IMR-90 (cell line): Measurements from ENCODE around the gene CUL3. TPM values are rescaled to one million over a fixed set of nuclear protein-coding genes. Genes with fewer than 3 reads are reported as not detected.

ENCODE experiments used
- ATAC-seq: fragments of 200-7000 bp; cut with Tn5 transposase; 2 replicates; pipeline ENCODE4 v1.9.1; 2020; ENCODE audit warnings: low read depth, mild to moderate bottlenecking, moderate library complexity
- BruUV-seq: library from RNA; stranded (reverse); fragments of 400-500 nt; replicated peaks from 2 replicates; lab custom pipeline; 2021; lab: Mats Ljungman, UMichigan
- CTCF ChIA-PET: fragments of 300-600 bp; formaldehyde crosslinking; extraction: SDS; loops from one replicate; lab custom pipeline; 2021; ENCODE audit warnings: antibody characterized with exemption; lab: Yijun Ruan, JAX
- POLR2A ChIA-PET: fragments of 300-600 bp; sonication (Branson Sonifier 250); formaldehyde crosslinking; loops from one replicate; lab custom pipeline; 2022; ENCODE audit warnings: antibody characterized with exemption; ENCODE audit not compliant: unreplicated experiment; lab: Charles Lee
- DNase-seq: peaks from one replicate; pipeline ENCODE4 v3.0.0; 2013
- H2AFZ ChIP-seq: replicated peaks from 2 replicates; pipeline ENCODE3; 2013; ENCODE audit warnings: low read length, mild to moderate bottlenecking; ENCODE audit not compliant: poor library complexity
- H2AK5ac ChIP-seq: 2 replicates; pipeline ENCODE4 v1.6.1; 2013; ENCODE audit warnings: low read depth, low read length, inconsistent platforms
- H2AK9ac ChIP-seq: replicated peaks from 2 replicates; pipeline ENCODE3; 2013; ENCODE audit warnings: mild to moderate bottlenecking, low read depth, low read length, moderate library complexity; ENCODE audit not compliant: poor library complexity
- H2BK120ac ChIP-seq: 2 replicates; pipeline ENCODE4 v1.6.1; 2013; ENCODE audit warnings: low read depth, low read length, inconsistent platforms
- H2BK15ac ChIP-seq: 3 replicates; pipeline ENCODE4 v1.6.1; 2013; ENCODE audit warnings: low read depth, low read length, inconsistent platforms
- H2BK20ac ChIP-seq: 2 replicates; pipeline ENCODE4 v1.6.1; 2013; ENCODE audit warnings: low read depth, mild to moderate bottlenecking, inconsistent platforms, low read length, moderate library complexity
- H2BK5ac ChIP-seq: 2 replicates; pipeline ENCODE4 v1.6.1; 2013; ENCODE audit warnings: mild to moderate bottlenecking, low read depth, low read length, inconsistent platforms; ENCODE audit not compliant: poor library complexity, severe bottlenecking
- H3K14ac ChIP-seq: replicated peaks from 2 replicates; pipeline ENCODE4 v1.6.1; 2013; ENCODE audit warnings: low read depth, low read length, inconsistent platforms
- H3K18ac ChIP-seq: 2 replicates; pipeline ENCODE4 v1.6.1; 2013; ENCODE audit warnings: low read depth, low read length, control low read depth
- H3K23ac ChIP-seq: 2 replicates; pipeline ENCODE4 v1.6.1; 2013; ENCODE audit warnings: low read depth, low read length, inconsistent platforms
- H3K27ac ChIP-seq: 2 replicates; pipeline ENCODE4 v1.5.1; 2013; ENCODE audit warnings: mild to moderate bottlenecking, control low read depth, low read length; ENCODE audit not compliant: insufficient read depth
- H3K27me3 ChIP-seq: 2 replicates; pipeline ENCODE4 v1.6.1; 2013; ENCODE audit warnings: low read length; ENCODE audit not compliant: control insufficient read depth, insufficient read depth
- H3K36me3 ChIP-seq: 2 replicates; pipeline ENCODE4 v1.6.1; 2013; ENCODE audit warnings: low read length, mixed read lengths; ENCODE audit not compliant: control insufficient read depth, insufficient read depth
- H3K4ac ChIP-seq: 2 replicates; pipeline ENCODE4 v1.6.1; 2013; ENCODE audit warnings: low read depth, low read length, inconsistent platforms
- H3K4me1 ChIP-seq: 2 replicates; pipeline ENCODE4 v1.6.1; 2013; ENCODE audit warnings: low read length, mixed read lengths; ENCODE audit not compliant: control insufficient read depth, insufficient read depth
- H3K4me2 ChIP-seq: 2 replicates; pipeline ENCODE4 v1.6.1; 2013; ENCODE audit warnings: low read depth, mild to moderate bottlenecking, control low read depth, low read length, moderate library complexity
- H3K4me3 ChIP-seq: 2 replicates; pipeline ENCODE4 v1.5.1; 2013; ENCODE audit warnings: low read depth, mild to moderate bottlenecking, control low read depth, low read length, moderate library complexity; ENCODE audit not compliant: insufficient read depth
- H3K56ac ChIP-seq: 2 replicates; pipeline ENCODE4 v1.6.1; 2013; ENCODE audit warnings: low read length, inconsistent platforms; ENCODE audit not compliant: insufficient read depth; ENCODE audit errors: extremely low read depth
- H3K79me1 ChIP-seq, 2 experiments: 2 replicates each; pipeline ENCODE4 v1.6.1; 2013; ENCODE audit warnings: low read length in 2 of 2, inconsistent platforms in 1 of 2, low read depth in 1 of 2
- H3K9ac ChIP-seq: 2 replicates; pipeline ENCODE4 v1.6.1; 2013; ENCODE audit warnings: low read depth, low read length, control low read depth
- H3K9me1 ChIP-seq: 2 replicates; pipeline ENCODE4 v1.6.1; 2013; ENCODE audit warnings: low read length, inconsistent platforms; ENCODE audit not compliant: insufficient read depth
- H3K9me3 ChIP-seq: 2 replicates; pipeline ENCODE4 v1.6.1; 2013; ENCODE audit warnings: low read length; ENCODE audit not compliant: control insufficient read depth, insufficient read depth
- H4K20me1 ChIP-seq: 2 replicates; pipeline ENCODE4 v1.6.1; 2013; ENCODE audit warnings: low read length, inconsistent platforms; ENCODE audit not compliant: insufficient read depth
- H4K5ac ChIP-seq: 2 replicates; pipeline ENCODE4 v1.6.1; 2013; ENCODE audit warnings: mild to moderate bottlenecking, low read depth, low read length, control low read depth
- H4K8ac ChIP-seq, 2 experiments: 2 replicates each; pipeline ENCODE4 v1.6.1; 2013; ENCODE audit warnings: low read depth in 2 of 2, low read length in 2 of 2, control low read depth in 1 of 2, inconsistent platforms in 1 of 2
- H4K91ac ChIP-seq: 2 replicates; pipeline ENCODE4 v1.6.1; 2013; ENCODE audit warnings: low read depth, low read length, inconsistent platforms; ENCODE audit not compliant: insufficient read depth
- MAFK ChIP-seq: IDR thresholded peaks from 2 replicates; pipeline ENCODE4 v1.6.1; 2012; ENCODE audit warnings: low read depth, low read length, improper control_type of control experiment
- NFE2L2 ChIP-seq: fragments of 150-350 bp; IDR thresholded peaks from 2 replicates; pipeline ENCODE4 v1.6.1; 2016; ENCODE audit warnings: low read depth, mild to moderate bottlenecking, low read length
- WGBS, 2 experiments: methylation state at CpG; one replicate each; pipeline versions ENCODE4 v1.1.5 to v1.1.7; 2013; ENCODE audit warnings: missing lambda C conversion rate in 2 of 2; ENCODE audit not compliant: insufficient read length in 1 of 2; ENCODE audit errors: extremely low coverage in 2 of 2; 5-methylcytosine and 5-hydroxymethylcytosine counted together
- dilution Hi-C: fragments of 300-500 bp; cut with HindIII; formaldehyde crosslinking; loops from one replicate; pipeline ENCODE4 v1.14.3; 2018; ENCODE audit warnings: low sequenced_read_pairs; ENCODE audit not compliant: unreplicated experiment
- in situ Hi-C: fragments of 300-500 bp; cut with MboI; formaldehyde crosslinking; loops from 3 replicates; pipeline ENCODE4 v1.14.3; 2019; ENCODE audit warnings: low sequenced_read_pairs, inconsistent platforms, mixed read lengths
- intact Hi-C: fragments of 100-400 bp; cut with micrococcal nuclease; formaldehyde crosslinking; loops from 2 replicates; pipeline ENCODE4 v1.10.0; 2022
- polyA plus RNA-seq, 3 experiments: library from polyadenylated mRNA; depleted of rRNA; stranded (reverse); fragments of >200 nt; gene quantifications; 2 replicates each; pipeline ENCODE4 v1.2.3, GENCODE V29; 2012; ENCODE audit warnings: low replicate concordance in 1 of 3
- total RNA-seq: library from RNA; depleted of rRNA; stranded (reverse); fragments of >200 nt; gene quantifications from 2 replicates; pipeline ENCODE4 v1.2.3, GENCODE V29; 2012

CUL3 gene
- total and polyA plus RNA-seq, 2 of the 4 experiments (the other 2 are of a cell fraction): 33.7 to 45.7 TPM

DNA sequence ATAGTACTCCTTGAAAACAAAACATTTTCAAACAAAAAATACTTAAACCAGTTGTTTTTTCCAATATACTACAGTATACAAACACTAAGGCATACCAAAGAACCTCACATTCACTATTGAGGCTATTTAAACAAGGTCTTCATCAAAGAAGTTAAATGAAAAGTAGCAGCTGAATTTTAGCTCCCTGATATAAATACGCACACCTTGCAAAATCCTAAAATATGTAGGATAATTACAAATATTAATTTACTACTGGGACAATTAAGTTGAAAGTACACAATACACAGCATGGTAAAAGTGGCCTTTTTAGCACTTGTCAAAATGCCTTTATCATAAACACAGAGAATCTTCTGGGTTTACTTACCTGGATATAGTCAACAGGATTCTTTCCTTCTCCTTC lies 78.7 kb downstream of the CUL3 start:
- peaks cover 15% of the 10 kb centered on the region for H3K36me3 ChIP-seq
- no peaks in the 10 kb centered on the region for H3K4me1 ChIP-seq
- no peak overlapping the region for H3K18ac ChIP-seq
- WGBS, 2 experiments: no CpG with 5 or more reads among the region's 1 CpG
- no peak overlapping the region for H4K8ac ChIP-seq
- H3K27ac ChIP-seq: no peak overlapping the region
- in situ Hi-C loops (no loop called here), intact Hi-C loops (no loop called here), dilution Hi-C loops (no loop called here)
- H4K5ac ChIP-seq: no peak overlapping the region
- no peak overlapping the region for H3K4me3 ChIP-seq
- H3K9me1 ChIP-seq: no peaks in the 10 kb centered on the region; the same call in 1 of the 2 replicates
- BruUV-seq: no TSS peak
- no peak overlapping the region for H3K23ac ChIP-seq
- POLR2A ChIA-PET: interaction anchor here (0.6 kb wide), 1 partner anchor 146 kb away, joined by 3 read pairs; no protein-coding TSS in a partner anchor
- no peaks in the 10 kb centered on the region for H3K9me3 ChIP-seq
- ATAC-seq: no peak
- H2BK120ac ChIP-seq: no peak overlapping the region
- no peaks in the 10 kb centered on the region for H4K20me1 ChIP-seq
- no peak overlapping the region for H4K91ac ChIP-seq
- no peaks in the 10 kb centered on the region for H3K27me3 ChIP-seq
- no peak overlapping the region for H2BK15ac ChIP-seq
- H3K9ac ChIP-seq: no peak overlapping the region
- no peak overlapping the region for H3K4me2 ChIP-seq
- no peak overlapping the region for H2AK5ac ChIP-seq
- H2BK20ac ChIP-seq: no peak overlapping the region
- CTCF ChIA-PET: interaction anchor here (0.5 to 0.6 kb wide), 2 partner anchors 126 to 1255 kb away, joined by 3 read pairs; no protein-coding TSS in a partner anchor
- H2BK5ac ChIP-seq: no peak overlapping the region
- H2AFZ ChIP-seq: no peak overlapping the region
- H3K4ac ChIP-seq: no peak overlapping the region
- TF ChIP-seq NFE2L2 (no peak), MAFK (peak; percentile 78)
- H2AK9ac ChIP-seq: no peak overlapping the region
- no peak for DNase-seq
- no peak overlapping the region for H3K14ac ChIP-seq
- no peak overlapping the region for H3K56ac ChIP-seq
- H3K79me1 ChIP-seq: peaks cover 18 to 23% of the 10 kb centered on the region in 2 experiments
